Stimulated activated CD4-positive, alpha-beta T cell treated with anti-CD3 and anti-CD28 coated beads, Interleukin-2, amount 100 ng/mL, for 4 hours (primary cell): ENCODE measurements around the gene AMER3.
A peak's percentile ranks its signal among the peaks of the same experiment; 100 is the strongest.
"Not testable (repeated sequence)": the region's sequence is repeated elsewhere in the genome, so short reads cannot be mapped to it uniquely, and the experiment has no call there.

ENCODE experiments used
- DNase-seq: peaks from one replicate; pipeline ENCODE4 v3.0.0-alpha.2; 2020; ENCODE audit warnings: low read depth

The AMER3 gene

GRCh38 chr2:130755256-130756052 lies at the start of gene AMER3:
Gene AMER3 (plus strand): TSS chr2:130755540. CDS start chr2:130762073, 6,533 bp downstream.
- no peak for DNase-seq

GRCh38 chr2:130714795-130715194 lies 40.5 kb upstream of the AMER3 start:
- not testable (repeated sequence) for DNase-seq

GRCh38 chr2:130720036-130720435 lies 35.3 kb upstream of the AMER3 start:
- DNase-seq, result no peak

- no peak for DNase-seq
Measured at GRCh38 chr2:130720528-130720927, 34.8 kb upstream of the AMER3 start.

- DNase-seq, result no peak
Measured at GRCh38 chr2:130724455-130724854, 30.9 kb upstream of the AMER3 start.

- no peak for DNase-seq
Measured at GRCh38 chr2:130726614-130727180, 28.6 kb upstream of the AMER3 start.

- peak; percentile 75 for DNase-seq
Measured at GRCh38 chr2:130727286-130727924, 27.9 kb upstream of the AMER3 start.

- peak; percentile 15 for DNase-seq
Measured at GRCh38 chr2:130728007-130728454, 27.3 kb upstream of the AMER3 start.

GRCh38 chr2:130728549-130729316 lies 26.6 kb upstream of the AMER3 start, which contains the start of gene GPR148:
Gene GPR148 (plus strand): TSS chr2:130729070. CDS start chr2:130729152, 82 bp downstream.
- DNase-seq, result no peak

GRCh38 chr2:130729322-130730299 lies 25.7 kb upstream of the AMER3 start:
- no peak for DNase-seq

GRCh38 chr2:130732257-130732656 lies 23.1 kb upstream of the AMER3 start:
- DNase-seq, result not testable (repeated sequence)

- DNase-seq, result no peak
Measured at GRCh38 chr2:130735200-130735599, 20.1 kb upstream of the AMER3 start.

- DNase-seq, result no peak
Measured at GRCh38 chr2:130736487-130736886, 18.9 kb upstream of the AMER3 start.

- no peak for DNase-seq
Measured at GRCh38 chr2:130737592-130737991, 17.7 kb upstream of the AMER3 start.

- DNase-seq, result no peak
Measured at GRCh38 chr2:130740671-130741070, 14.7 kb upstream of the AMER3 start.

GRCh38 chr2:130743278-130743677 lies 12.1 kb upstream of the AMER3 start:
- DNase-seq, result no peak

GRCh38 chr2:130744287-130745117 lies 10.8 kb upstream of the AMER3 start:
- no peak for DNase-seq

- DNase-seq, result no peak
Measured at GRCh38 chr2:130749078-130749477, 6.3 kb upstream of the AMER3 start.

GRCh38 chr2:130749641-130750040 lies 5.7 kb upstream of the AMER3 start:
- no peak for DNase-seq

GRCh38 chr2:130754811-130755210 lies 529 bp upstream of the AMER3 start:
- DNase-seq, result no peak
